Bronchial epithelial cell (primary cell): Measurements from ENCODE around the gene MYO7A. TPM values are rescaled to one million over a fixed set of nuclear protein-coding genes. Genes with fewer than 3 reads are reported as not detected.

Experiments used
- DNase-seq: peaks from one replicate; pipeline ENCODE4 v3.0.0-alpha.2; 2010; ENCODE audit warnings: low read depth
- FAIRE-seq: peaks from 2 replicates; lab custom pipeline; 2011; peaks lifted over from hg19 to GRCh38; lab: Jason Lieb, UNC
- H3K27me3 ChIP-seq: 2 replicates; pipeline ENCODE4 v1.5.1; 2011; ENCODE audit warnings: low read length; ENCODE audit not compliant: control insufficient read depth, insufficient read depth
- H3K36me3 ChIP-seq: 2 replicates; pipeline ENCODE4 v1.5.1; 2011; ENCODE audit warnings: low read length; ENCODE audit not compliant: control insufficient read depth, insufficient read depth
- H3K4me3 ChIP-seq: 2 replicates; pipeline ENCODE4 v1.5.1; 2011; ENCODE audit warnings: mild to moderate bottlenecking, low read depth, low read length, control low read depth
- total RNA-seq: library from RNA; depleted of rRNA; stranded (reverse); fragments of >200 nt; gene quantifications from 2 replicates; pipeline ENCODE4 v1.2.1, GENCODE V29; 2014
- TF ChIP-seq, protein P1 (sequence below): IDR thresholded peaks from 2 replicates; pipeline ENCODE4 v1.5.1; 2011; ENCODE audit warnings: mild to moderate bottlenecking, moderate library complexity, low read length, control low read depth, inconsistent platforms; ENCODE audit not compliant: insufficient read depth, severe bottlenecking

MYO7A gene
- total RNA-seq, 1 donor from 2014 or later, result under 0.01 TPM

DNA sequence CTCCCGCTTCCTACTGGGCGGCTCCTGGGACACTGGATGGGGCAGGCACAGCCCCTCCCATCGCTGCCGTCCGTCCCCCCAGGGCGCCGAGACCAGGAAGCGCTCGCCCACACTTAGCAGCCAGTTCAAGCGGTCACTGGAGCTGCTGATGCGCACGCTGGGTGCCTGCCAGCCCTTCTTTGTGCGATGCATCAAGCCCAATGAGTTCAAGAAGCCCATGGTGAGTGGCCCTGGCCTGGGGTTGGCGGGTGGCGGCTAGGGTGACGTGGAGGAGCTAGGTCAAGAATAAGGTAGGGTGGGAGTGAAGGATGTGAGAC, 44.6 kb downstream of the MYO7A start:
- TF ChIP-seq, protein P1, sequence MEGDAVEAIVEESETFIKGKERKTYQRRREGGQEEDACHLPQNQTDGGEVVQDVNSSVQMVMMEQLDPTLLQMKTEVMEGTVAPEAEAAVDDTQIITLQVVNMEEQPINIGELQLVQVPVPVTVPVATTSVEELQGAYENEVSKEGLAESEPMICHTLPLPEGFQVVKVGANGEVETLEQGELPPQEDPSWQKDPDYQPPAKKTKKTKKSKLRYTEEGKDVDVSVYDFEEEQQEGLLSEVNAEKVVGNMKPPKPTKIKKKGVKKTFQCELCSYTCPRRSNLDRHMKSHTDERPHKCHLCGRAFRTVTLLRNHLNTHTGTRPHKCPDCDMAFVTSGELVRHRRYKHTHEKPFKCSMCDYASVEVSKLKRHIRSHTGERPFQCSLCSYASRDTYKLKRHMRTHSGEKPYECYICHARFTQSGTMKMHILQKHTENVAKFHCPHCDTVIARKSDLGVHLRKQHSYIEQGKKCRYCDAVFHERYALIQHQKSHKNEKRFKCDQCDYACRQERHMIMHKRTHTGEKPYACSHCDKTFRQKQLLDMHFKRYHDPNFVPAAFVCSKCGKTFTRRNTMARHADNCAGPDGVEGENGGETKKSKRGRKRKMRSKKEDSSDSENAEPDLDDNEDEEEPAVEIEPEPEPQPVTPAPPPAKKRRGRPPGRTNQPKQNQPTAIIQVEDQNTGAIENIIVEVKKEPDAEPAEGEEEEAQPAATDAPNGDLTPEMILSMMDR, result no peak
- FAIRE-seq (no peak), DNase-seq (no peak)
- no peaks in the 10 kb centered on the region for H3K27me3 ChIP-seq
- no peaks in the 10 kb centered on the region for H3K36me3 ChIP-seq
- no peak overlapping the region for H3K4me3 ChIP-seq

DNA sequence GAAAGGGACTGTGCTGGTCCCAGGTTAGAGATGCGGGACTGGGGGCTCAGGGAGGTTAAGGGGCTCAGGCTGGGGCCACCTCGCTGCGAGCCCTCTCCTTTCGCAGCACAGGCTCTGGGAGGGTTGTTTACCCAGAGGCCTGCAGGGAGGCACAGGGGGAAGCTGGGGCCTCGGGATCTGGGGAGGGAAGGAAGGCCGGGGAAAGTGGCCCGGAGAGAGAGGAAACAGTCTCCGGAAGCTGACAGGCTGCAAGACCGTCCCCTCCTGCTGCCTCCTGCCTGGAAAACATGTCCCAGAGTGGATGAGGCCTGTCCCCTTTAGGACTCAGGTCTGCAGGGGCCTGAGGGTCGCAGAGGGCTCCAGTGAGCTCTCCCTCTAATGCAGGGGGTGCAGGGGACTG, 45.4 kb downstream of the MYO7A start:
- DNase-seq, result no peak
- H3K27me3 ChIP-seq, result no peaks in the 10 kb centered on the region
- H3K36me3 ChIP-seq, result no peaks in the 10 kb centered on the region
- no peak for FAIRE-seq
- TF ChIP-seq, protein P1, result no peak
- no peak overlapping the region for H3K4me3 ChIP-seq

DNA sequence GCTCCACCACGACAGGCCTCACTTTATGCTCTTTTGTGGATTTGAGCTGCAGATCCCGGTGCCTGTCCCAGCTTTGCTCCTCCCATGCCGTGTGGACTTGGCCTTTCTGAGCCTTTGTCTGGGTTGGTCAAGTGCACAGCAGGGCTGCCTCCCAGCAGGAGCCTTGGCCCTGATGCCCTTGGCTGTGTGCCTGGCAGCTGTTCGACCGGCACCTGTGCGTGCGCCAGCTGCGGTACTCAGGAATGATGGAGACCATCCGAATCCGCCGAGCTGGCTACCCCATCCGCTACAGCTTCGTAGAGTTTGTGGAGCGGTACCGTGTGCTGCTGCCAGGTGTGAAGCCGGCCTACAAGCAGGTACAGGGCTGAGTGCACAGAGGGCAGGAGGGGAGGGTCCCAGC, 46.5 kb downstream of the MYO7A start:
- Histone ChIP-seq H3K36me3 (no peaks in the 10 kb centered on the region), H3K4me3 (no peak overlapping the region), H3K27me3 (no peaks in the 10 kb centered on the region)
- TF ChIP-seq, protein P1, result no peak
- no peak for DNase-seq
- no peak for FAIRE-seq

DNA sequence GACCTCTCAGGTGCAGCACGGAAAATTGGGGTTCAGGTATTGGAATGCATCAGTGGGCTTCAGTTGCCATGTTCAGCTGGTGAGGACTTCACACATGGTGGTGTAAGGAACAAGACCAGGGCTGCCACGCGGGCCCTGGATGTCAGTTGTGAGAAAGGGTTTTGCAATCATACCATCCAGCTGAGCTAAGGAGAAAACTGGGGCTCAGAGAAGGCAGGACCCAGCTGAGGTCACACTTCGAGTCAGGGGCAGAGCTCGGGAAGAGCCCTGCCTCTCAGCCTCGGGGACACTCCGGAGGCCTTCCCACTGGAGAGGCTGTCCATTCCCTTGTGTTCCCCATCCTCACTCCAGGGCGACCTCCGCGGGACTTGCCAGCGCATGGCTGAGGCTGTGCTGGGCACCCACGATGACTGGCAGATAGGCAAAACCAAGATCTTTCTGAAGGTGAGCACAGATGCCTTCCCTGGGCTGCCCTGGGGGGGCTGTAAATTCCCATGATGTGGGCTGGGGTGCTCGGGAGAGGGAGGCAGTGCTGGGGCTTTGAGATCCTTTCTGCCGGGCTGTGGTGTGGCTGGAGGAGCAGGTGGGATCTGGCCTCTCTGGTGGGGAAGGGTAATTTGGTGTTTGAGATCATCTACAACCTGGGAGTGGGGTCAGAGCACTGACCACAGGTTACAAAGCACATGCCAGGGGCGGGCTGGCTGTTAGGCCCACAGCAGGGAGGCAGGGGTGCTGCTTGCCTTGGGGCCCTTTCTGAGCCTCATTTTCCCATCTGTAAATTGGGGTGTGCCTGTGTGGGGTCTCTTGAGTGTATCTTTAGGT, 47.2 kb downstream of the MYO7A start:
- DNase-seq, result no peak
- TF ChIP-seq, protein P1, result no peak
- no peak for FAIRE-seq

DNA sequence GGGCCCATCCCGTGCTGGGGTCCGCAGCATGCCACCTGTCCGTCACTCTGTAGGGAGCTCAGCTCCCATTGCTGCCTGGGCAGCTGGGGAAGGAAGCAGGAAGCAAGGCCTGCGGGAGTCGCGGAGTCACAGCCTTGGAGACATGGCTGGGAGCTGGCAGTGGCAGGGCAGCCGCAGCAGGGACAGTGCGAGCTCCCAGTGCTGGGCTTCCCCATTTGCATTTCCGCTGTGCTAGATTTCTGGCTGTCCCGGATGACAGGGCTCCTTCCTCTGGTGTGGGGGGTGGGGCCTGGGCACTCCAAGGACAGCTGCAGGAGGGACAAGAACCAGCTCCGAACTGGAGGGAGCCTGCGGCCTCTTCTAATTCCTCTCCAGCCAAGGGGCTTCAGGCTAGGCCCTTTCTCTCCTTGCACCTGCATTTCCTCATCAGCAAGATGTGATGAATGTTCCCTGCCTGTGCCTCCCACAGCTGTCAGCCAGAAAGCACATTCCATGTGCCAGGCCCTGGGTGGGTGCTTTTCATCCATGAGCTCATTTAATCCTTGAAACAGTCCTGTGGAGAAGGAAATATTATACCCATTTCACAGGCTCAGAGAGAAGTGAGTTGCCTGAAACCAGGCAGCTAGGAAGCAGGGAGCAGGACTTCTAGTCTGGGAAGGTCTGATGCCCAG, 48.0 kb downstream of the MYO7A start:
- DNase-seq (no peak), FAIRE-seq (no peak)

More for the DNA sequence above, 47.2 kb downstream of the MYO7A start:
- Histone ChIP-seq H3K4me3 (no peak overlapping the region), H3K27me3 (no peaks in the 10 kb centered on the region), H3K36me3 (no peaks in the 10 kb centered on the region)

More for the DNA sequence above, 48.0 kb downstream of the MYO7A start:
- Histone ChIP-seq H3K36me3 (no peaks in the 10 kb centered on the region), H3K27me3 (no peaks in the 10 kb centered on the region), H3K4me3 (no peak overlapping the region)
- TF ChIP-seq, protein P1, result no peak
